ENCODE results near the gene SPATA16.
"Not testable (repeated sequence)": the region's sequence is repeated elsewhere in the genome, so short reads cannot be mapped to it uniquely, and the experiment has no call there.

Gene SPATA16

DNA sequence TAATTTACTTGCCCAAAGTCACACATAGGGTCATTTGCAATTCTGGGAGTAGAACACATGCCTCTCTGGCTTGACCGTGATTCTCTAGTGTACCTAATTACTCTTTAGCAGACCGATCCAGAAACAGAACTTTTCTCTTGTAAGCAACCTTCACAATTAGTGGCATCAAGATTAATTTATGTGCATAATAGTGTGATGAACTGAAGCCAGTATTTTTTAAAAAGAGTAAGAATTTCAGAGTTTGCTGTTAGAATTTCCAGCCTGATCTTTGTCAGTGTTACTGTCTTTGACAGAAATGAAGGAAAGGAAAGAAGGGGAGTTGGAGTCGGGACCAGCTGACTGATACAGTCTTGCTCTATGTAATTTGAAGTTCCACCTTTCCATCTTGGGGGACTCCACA, 137.1 kb downstream of the SPATA16 start:
- DNase-seq (ENCODE audit: low read depth) = no peak

- DNase-seq (ENCODE audit: low read depth) = no peak
Measured at GRCh38 chr3:173003471-173003870, 137.6 kb downstream of the SPATA16 start.

DNA sequence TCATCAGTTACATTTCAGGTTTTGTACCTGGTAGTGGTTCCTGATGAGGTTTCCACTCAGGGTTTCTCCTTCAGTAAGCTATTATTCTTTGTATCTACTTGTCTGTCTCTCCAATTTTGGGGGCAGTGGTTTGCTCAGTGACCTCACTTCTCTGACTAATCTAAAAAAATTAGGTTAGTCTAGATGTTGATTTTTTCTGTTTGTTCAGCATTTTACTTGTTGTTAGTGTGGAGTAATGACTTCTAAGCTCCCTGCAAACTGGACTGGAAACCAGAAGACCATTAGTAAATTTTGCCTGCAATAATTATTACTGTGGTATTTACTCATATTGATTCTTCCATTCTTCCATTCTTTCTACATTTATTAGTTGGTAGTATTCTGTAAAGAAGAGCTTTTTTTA, 139.4 kb downstream of the SPATA16 start:
- DNase-seq (ENCODE audit: low read depth) = no peak

DNA sequence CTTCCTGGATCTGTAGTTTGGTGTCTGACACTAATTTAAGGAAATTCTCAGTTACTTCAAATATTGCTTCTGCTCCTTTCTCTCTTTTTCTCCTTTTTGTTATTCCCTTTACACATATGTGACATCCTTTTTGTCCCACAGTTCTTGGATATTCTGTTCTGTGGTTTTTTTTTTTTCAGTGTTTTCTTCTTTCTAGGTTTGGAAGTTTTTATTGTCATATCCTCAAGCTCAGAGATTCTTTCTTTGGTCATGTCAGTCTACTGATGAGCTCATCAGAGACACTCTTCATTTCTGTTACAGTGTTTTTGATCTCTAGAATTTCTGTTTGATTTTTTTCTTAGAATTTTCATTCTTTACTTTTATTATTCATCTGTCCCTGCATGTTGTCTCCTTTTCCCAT, 140.5 kb downstream of the SPATA16 start:
- DNase-seq (ENCODE audit: low read depth) = no peak

- DNase-seq (ENCODE audit: low read depth) = no peak
Measured at GRCh38 chr3:172993412-172993811, 147.6 kb downstream of the SPATA16 start.

DNA sequence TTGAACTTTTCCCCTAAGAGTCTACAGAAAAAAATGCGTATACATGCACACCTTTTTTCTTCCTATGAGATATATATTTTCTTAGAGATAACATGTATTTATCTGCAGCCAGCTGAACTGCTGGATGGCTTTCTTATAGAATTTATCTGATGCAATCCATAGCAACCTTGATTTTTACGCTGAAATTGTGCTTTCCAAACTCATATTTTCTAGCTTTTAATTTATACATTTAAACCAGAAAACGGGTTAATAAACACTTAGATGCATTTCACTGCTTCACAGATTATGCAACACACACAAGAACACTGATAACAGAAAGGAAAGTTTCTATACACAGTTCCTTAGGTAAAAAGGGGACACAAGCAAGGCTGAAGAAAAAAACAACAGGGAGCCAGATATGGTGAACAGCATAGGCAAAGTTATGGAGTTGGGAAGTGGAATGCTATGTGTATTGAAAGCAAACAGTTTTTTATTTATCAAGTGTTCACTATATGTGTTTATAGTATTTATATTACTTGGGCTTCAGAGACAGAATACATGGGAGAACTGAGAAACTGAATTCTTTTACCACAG, 149.5 kb downstream of the SPATA16 start:
- no peak for DNase-seq (ENCODE audit: low read depth)

- no peak for DNase-seq (ENCODE audit: low read depth)
Measured at GRCh38 chr3:172989373-172989772, 151.7 kb downstream of the SPATA16 start.

DNA sequence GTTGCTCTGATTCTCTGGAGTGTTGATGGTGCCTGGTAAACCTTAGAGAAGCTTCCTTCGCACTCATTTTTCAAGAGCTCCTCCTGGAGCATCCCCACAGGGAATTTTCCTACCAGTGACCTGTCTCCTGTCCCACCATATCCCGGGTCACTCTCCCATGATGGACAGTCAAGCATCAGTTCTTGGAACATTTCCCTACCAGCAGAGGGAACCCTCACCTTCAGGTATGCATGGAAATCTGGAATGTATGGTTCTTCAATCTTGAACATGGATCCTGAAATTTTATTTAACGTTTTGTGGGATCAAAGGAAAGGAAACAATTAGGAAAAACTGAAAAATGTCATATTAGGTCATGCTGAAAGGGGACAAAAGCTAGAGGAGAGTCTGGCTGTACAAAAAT, 153.8 kb downstream of the SPATA16 start:
- DNase-seq (ENCODE audit: low read depth) = no peak

DNA sequence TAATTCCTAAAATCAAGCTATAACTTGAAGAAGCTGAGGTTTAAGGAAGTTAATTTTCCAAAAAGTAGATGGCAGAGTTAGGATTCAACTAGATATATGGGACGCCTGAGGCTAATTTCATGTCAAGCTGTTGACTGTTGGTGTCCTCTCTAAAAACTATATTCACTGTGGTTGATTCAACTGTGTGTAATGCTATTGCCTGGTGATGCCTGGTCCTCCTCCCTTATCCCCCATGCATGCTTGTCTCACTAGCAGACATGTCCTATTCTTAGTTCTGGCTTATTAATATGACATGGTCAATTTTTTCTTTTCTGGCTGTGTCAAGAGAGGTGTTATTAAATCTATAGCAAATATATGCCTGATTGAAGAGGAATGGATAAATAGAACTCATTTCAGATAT, 156.1 kb downstream of the SPATA16 start:
- DNase-seq (ENCODE audit: low read depth) = no peak

GRCh38 chr3:172982736-172983364, 158.2 kb downstream of the SPATA16 start:
- no peak for DNase-seq (ENCODE audit: low read depth)

GRCh38 chr3:172981407-172981983, 159.5 kb downstream of the SPATA16 start:
- no peak for DNase-seq (ENCODE audit: low read depth)

GRCh38 chr3:172980849-172981248, 160.2 kb downstream of the SPATA16 start:
- DNase-seq (ENCODE audit: low read depth) = no peak

- no peak for DNase-seq (ENCODE audit: low read depth)
Measured at GRCh38 chr3:172977696-172978095, 163.3 kb downstream of the SPATA16 start.

- no peak for DNase-seq (ENCODE audit: low read depth)
Measured at GRCh38 chr3:172974969-172975368, 166.1 kb downstream of the SPATA16 start.

DNA sequence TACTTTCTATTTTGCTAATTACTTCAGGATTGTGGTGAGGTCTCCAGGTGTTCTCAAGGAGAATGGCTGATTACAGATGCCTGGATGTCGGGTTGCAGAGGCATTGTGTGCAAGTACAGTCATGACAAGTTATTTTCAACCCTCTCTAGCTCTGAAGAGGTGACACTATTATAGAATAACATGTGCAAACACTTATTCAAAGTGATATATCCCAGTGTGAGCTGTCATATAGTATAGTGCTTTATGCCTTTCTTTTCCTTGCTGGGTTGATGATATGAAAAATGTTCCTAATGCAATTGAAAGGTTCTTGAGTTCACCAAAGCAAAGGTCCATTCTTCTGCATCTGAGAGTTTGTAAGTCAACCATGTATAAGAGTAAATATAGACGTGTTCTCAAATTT, 167.2 kb downstream of the SPATA16 start:
- no peak for DNase-seq (ENCODE audit: low read depth)

- no peak for DNase-seq (ENCODE audit: low read depth)
Measured at GRCh38 chr3:172972717-172973116, 168.3 kb downstream of the SPATA16 start.

- DNase-seq (ENCODE audit: low read depth) = no peak
Measured at GRCh38 chr3:172972067-172972466, 169.0 kb downstream of the SPATA16 start.

GRCh38 chr3:172968646-172969045, 172.4 kb downstream of the SPATA16 start:
- DNase-seq (ENCODE audit: low read depth) = no peak

DNA sequence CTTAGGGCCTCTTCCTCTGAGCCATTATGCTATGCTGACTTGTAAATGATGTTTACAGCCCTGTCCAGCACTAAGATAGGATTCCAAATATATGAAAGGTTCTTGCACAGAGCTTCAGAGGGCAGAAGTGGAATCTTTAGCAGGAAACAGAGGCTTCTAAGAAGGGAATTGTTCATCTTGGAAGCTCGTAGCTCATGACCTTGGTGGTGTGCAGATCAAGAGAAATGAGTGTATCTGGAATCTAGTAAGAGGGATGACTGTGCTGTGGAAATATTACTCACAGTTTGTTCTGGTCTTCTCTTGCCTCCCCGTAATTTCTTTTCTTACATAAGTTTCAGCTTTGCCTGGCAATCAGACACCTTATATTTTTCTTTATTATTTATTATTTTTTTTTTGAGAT, 175.8 kb downstream of the SPATA16 start:
- DNase-seq (ENCODE audit: low read depth) = no peak

DNA sequence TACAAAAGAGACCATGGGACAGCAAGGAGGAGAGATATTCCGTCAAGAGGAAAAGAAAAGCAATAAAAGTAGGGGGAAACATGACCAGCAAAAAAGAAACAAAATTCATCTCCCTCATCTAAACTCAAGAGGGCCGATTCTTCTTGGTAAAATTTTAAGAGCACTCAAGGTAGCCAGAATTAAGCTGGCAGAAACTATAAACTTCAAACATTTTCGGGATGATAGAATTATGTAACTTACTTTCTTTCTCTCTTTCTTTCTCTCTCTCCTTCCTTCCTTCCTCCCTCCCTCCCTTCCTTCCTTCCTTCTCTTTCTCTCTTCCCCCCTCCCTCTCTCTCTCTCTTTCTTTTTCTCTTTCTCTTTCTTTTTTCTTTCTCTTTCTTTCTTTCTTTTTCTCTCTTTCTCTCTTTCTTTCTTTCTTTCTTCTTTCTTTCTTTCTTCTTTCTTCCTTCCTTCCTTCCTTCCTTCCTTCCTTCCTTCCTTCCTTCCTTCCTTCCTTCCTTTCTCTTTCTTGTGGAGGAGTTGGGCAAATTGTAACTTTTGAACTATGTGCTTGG, 180.3 kb downstream of the SPATA16 start:
- not testable (repeated sequence) for DNase-seq (ENCODE audit: low read depth)

- DNase-seq (ENCODE audit: low read depth) = no peak
Measured at GRCh38 chr3:172958565-172958964, 182.5 kb downstream of the SPATA16 start.

- no peak for DNase-seq (ENCODE audit: low read depth)
Measured at GRCh38 chr3:172953571-172953970, 187.5 kb downstream of the SPATA16 start.

DNA sequence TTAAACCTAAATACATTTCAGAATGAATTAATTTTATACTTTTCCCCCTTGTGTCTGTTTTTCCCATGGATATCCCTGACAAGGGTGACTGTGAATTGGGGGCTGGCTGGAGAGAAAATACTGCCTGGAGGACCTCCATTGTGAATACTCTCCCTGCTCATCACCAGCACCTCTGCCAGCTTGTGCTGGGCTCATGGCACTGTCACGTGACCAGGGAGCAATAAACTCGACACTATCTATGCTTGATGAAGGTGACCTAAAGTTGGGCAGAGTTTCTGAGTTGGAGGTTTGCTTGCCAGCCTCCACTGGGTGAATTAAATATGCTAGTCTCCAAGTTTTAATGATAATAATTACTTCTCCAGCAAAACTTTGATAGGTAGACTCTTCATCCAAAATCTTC, 189.5 kb downstream of the SPATA16 start:
- no peak for DNase-seq (ENCODE audit: low read depth)

GRCh38 chr3:172946061-172946460, 195.0 kb downstream of the SPATA16 start:
- no peak for DNase-seq (ENCODE audit: low read depth)
